GM12864 (cell line): ENCODE results near the gene SLC39A1.
A peak's percentile ranks its signal among the peaks of the same experiment; 100 is the strongest.

Experiments
- DNase-seq: peaks from one replicate; pipeline ENCODE4 v3.0.0-alpha.2; 2011; ENCODE audit warnings: low read depth
- H3K4me3 ChIP-seq: 2 replicates; pipeline ENCODE4 v1.5.1; 2011; ENCODE audit warnings: mild to moderate bottlenecking, low read depth, low read length, control low read depth
- TF ChIP-seq, protein P1 (sequence below): IDR thresholded peaks from 2 replicates; pipeline ENCODE4 v1.5.1; 2011; ENCODE audit warnings: low read depth, mild to moderate bottlenecking, moderate library complexity, low read length, control low read depth, inconsistent platforms; ENCODE audit errors: missing control alignments

Gene SLC39A1

DNA sequence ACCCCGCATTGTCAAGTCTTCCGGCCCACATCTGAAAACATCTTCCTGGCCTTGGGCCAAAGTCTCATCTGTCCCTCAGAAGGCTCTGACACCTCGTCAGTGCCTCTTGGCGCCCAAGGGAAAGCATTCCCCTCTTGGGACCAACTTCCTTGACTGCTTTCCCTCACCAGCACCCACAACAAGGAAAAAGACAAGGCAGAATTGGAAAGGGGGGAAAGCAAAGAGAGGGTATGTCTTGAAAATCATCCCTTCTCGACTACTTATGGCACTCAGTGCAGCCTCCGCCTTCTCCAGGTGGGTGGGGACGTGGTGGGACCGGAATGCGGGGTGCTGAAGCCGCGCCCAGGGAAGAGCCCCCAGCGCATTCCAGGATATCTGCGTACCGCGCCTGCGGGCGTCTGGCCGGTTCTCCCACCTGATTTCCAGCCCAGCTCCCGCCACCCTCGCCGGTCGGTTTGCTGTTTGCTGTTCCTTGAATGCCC is 554 bp upstream of the SLC39A1 start:
- TF ChIP-seq, protein P1, sequence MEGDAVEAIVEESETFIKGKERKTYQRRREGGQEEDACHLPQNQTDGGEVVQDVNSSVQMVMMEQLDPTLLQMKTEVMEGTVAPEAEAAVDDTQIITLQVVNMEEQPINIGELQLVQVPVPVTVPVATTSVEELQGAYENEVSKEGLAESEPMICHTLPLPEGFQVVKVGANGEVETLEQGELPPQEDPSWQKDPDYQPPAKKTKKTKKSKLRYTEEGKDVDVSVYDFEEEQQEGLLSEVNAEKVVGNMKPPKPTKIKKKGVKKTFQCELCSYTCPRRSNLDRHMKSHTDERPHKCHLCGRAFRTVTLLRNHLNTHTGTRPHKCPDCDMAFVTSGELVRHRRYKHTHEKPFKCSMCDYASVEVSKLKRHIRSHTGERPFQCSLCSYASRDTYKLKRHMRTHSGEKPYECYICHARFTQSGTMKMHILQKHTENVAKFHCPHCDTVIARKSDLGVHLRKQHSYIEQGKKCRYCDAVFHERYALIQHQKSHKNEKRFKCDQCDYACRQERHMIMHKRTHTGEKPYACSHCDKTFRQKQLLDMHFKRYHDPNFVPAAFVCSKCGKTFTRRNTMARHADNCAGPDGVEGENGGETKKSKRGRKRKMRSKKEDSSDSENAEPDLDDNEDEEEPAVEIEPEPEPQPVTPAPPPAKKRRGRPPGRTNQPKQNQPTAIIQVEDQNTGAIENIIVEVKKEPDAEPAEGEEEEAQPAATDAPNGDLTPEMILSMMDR: no peak
- H3K4me3 ChIP-seq: peak overlapping the region; percentile 73
- no peak for DNase-seq

DNA sequence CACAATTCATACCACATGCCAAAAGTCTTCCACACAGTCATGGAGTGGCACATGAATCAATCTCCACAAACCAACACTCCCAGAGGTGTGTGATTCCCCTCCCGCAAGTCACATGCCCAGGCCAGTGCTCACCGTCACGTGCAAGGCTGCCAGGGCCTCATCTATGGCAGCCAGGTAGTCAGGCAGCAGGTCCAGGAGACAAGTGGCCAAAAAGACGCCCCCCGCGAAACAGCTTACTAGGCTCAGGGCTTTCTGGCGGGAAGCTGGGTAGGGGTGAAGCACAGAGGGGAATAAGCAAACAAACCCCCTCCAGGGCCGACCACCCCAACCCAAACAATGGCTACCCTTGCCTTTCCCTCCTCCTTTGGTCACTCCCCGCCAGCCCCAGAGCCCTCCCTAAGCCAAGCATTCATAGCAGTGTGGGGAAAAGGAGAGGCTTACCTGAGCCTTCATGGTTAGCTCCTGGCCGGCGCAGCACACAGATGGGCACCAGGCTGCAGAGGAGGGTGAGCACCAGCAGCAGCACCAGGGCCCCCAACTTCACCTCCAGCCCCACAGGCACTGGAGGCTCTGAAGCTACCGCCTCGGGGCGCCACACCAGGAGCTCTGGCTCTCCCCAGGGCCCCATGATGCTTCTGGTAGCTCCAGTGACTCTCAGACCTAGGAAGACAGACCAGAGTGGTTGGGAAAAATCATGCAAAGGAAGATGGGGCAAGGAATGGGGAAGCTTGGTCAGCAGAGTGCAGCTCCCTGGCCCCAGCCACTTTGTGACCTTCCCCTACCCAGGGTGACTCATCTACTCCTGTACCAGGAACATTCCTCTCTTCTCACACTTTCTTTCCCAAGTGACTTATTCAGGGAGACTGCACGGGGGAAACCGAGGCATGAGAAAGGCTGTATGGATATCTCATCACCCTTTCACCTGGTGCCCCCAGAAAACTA is 978 bp downstream of the SLC39A1 start:
- DNase-seq: no peak
- TF ChIP-seq, protein P1: peak; percentile 13
- peak overlapping the region; percentile 73 for H3K4me3 ChIP-seq

DNA sequence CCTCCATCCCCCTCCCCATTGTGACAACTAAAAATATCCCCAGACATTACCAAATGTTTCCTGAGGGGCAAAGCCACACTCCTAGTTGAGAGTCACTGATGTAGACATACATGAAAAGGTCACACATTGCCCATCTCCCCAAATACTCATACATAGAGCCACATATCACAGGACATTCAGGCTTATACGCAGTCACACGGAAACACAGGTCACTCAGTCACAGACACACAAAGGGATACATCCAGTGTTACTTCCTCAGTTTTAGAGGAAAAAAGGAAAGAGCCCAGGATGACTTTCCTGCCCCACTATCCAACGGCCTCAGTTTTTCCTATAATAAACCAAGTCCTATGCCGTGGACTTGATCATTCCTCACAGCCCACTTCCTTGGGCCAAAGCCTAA is 1.9 kb downstream of the SLC39A1 start:
- DNase-seq: no peak
- peak overlapping the region; percentile 73 for H3K4me3 ChIP-seq

DNA sequence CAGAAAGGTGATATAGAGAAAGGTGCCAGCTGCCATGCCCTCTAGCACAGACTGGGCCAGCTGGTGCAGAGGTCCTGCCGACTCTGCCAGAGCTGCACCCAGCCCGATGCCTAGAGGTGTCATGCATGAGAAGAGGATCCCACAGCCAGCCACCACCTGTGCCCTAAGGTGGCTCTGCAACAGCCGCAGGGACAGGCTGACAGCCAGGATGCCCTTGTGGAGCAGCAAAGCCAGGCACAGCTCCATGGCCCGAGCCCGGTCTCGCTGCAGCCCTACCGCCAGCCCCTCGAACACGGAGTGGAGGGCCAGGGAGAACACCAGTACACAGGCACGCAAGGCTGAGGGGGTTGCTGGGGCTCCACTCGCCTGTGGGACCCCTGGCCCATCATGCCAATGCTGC is 3.1 kb downstream of the SLC39A1 start:
- TF ChIP-seq, protein P1: no peak
- H3K4me3 ChIP-seq: no peak overlapping the region
- no peak for DNase-seq

More for the DNA sequence above, 1.9 kb downstream of the SLC39A1 start:
- TF ChIP-seq, protein P1: no peak

DNA sequence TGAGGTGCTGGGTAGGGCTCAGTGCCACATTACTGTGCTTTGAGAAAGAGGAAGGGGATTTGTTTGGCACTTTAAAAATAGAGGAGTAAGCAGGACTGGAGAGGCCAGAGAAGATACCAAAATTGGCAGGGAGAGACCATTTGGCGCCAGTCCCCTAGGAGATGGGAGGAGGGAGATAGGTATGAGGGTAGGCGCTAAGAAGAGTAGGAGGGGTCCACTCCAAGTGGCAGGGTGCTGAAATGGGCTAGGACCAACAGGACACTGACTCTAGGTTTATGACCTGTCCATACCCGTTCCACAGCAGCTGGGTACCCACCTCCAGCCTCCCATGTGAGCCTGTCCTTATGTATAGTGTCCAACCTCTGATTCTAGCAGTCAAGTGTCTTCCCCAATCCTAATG is 3.9 kb downstream of the SLC39A1 start:
- H3K4me3 ChIP-seq: no peak overlapping the region
- TF ChIP-seq, protein P1: no peak
- DNase-seq: no peak

DNA sequence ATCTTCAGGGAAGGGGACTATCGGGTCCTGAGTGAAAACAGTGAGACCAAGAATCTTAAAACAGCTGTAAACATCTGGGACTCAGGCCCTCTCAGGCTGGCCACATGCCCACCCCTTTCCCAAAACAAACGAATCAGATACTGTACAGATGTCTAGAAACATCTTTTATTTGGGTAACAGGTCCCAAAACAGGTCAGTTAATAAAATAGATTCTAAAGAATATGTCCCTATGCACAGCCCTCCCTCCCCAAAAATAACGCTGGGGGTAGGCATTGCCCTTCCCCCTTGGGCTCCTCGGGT is 4.4 kb downstream of the SLC39A1 start:
- TF ChIP-seq, protein P1: no peak
- DNase-seq: no peak
- no peak overlapping the region; the same call in 1 of the 2 replicates for H3K4me3 ChIP-seq
